NT2/D1 (cell line): Measurements from ENCODE around the gene LRRC4B.

ENCODE experiments used
- YY1 ChIP-seq: IDR thresholded peaks from 2 replicates; pipeline ENCODE4 v1.6.1; 2011; ENCODE audit not compliant: insufficient read length, insufficient read depth
- ZNF274 ChIP-seq: IDR thresholded peaks from 2 replicates; pipeline ENCODE4 v1.6.1; 2011; ENCODE audit warnings: mild to moderate bottlenecking, low read depth, low read length

DNA sequence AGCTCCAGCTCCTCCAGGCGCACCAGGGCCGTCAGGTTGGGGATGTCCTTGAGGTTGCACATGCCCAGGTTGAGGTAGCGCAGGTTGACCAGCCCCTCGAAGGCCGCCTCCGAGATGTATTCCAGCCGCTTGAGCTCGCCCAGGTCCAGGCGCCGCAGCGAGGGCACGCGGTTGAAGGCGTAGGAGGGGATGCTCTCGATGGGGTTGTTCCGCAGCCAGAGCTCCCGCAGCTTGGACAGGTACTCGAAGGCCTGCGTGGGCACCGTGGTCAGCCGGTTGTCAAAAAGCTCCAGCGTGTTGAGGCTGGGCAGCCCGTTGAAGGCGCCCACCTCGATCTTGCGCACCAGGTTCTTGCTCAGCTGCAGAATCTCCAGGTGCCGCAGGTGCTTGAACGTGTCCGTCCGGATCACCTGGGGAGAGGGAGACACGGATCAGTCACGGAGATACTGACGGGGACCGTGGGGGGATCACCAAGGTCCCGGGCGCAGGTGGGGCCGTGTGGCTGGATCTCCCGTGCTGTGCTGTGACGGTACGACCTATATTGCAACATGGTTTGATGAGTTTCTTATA is 49.1 kb downstream of the LRRC4B start:
- TF ChIP-seq YY1: no peak
- no peak for TF ChIP-seq ZNF274
